KBM-7 (cell line): ENCODE data around the gene PRELID2.
A peak's percentile ranks its signal among the peaks of the same experiment; 100 is the strongest.
"Not testable (repeated sequence)": the region's sequence is repeated elsewhere in the genome, so short reads cannot be mapped to it uniquely, and the experiment has no call there.

Experiments
- DNase-seq: peaks from one replicate; pipeline ENCODE4 v3.0.0-alpha.2; 2015
- in situ Hi-C: fragments of 300-500 bp; cut with MboI; formaldehyde crosslinking; loops from 2 replicates; pipeline ENCODE4 v1.14.3; 2020; ENCODE audit warnings: low sequenced_read_pairs, low pct_unique_long_range_greater_than_20kb, mixed read lengths

PRELID2 gene

DNA sequence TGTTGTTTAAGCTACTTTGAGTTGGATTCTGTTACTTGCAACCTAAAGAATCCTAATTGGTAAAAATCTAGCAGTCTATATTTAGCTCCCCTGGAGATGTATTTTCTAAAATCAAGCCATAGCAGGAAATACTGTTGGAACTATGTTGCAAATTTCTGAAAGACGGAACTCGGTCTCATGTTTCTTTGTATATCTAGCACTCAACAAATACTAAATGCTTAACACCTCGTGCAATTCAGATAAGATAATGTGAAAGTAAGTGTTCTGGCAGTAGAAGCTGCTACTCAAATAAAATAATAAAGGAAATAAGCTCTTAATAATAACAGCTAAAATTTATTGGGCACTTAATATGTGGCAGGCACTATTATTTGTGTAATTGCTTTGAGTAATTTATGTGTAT, 10.9 kb upstream of the PRELID2 start:
- no peak for DNase-seq
- in situ Hi-C loops: no loop called here

DNA sequence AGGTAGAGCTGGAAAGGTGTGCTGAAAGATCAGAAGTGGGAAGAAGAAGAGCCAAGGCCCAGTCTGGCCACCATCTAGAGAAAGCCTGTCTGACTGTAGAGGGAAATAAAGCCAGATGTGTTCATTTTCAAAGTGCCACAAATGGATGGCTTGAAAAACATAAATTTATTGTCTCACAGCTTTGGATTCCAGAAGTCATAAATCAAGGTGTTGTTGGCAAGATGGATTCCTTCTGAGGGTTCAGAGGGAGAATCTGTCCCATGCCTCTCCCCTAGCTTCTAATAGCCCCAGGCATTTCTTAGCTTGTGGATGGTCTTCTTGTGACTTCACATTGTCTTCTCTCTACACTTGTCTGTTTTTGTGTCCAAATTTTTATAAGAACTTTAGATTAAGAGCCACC, 6.2 kb upstream of the PRELID2 start:
- no peak for DNase-seq
- in situ Hi-C loops: no loop called here

DNA sequence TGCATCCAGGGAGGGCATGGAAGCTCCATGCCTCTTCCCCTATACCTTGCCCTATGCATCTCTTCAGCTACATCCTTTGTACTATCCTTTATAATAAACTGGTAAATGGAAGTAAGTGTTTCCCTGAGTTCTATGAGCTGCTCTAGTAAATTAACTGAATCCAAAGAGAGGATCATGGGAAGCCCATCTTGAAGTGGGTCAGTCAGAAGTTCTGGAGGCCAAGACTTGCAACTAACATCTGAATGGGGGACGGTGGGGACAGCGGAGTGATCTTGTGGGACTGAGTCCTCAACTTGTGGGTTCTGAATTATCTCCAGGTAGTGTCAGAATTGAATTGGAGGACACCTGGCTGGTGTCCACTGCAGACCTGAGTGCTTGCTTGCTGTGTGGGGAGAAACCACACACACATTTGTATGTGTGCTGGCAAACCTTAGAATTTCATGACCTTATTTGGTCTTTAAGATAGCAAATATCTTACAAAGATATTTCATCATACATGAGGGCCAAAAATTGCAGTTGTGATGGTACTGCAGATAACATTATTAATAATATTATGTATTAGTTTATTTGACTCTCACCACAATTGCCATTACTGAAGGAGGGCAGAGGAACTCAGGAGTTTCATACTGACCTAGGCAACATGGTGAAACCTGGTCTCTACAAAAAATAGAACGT, 5.5 kb upstream of the PRELID2 start:
- in situ Hi-C loops: no loop called here

DNA sequence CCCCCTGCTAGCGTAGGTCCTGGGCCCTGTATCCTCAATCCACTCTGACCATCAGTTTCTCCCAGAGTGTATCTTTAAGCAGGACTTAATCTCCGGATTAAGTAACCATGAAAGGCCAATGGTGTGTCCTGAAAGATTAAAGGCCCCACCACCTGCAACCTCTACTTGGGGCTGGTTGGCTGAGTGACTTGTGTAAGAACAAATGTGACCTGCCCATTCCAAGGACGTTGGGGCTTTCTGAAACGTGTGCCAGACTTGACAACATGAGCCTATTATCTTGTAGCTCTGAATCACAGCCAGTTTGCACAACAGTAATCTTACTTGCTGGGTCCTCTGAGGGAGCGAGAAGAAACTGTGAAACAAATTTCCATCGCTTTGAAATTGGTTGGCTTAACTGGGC, 3.1 kb upstream of the PRELID2 start:
- in situ Hi-C loops: no loop called here

More for the DNA sequence above, 5.5 kb upstream of the PRELID2 start:
- DNase-seq: no peak

DNA sequence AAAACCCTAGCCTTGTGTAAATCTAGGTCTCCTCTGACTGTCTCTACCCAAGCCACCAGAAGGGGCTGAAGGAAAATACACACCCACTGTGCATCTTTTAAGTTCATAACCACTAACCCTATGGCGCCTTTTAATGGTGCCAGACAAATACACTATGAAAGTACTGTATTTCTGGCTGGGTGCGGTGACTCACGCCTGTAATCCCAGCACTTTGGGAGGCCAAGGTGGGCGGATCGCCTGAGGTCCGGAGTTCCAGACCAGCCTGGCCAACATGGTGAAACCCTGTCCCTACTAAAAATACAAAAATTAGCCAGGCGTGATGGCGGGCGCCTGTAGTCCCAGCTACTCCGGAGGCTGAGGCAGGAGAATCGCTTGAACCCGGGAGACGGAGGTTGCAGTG, 1.1 kb upstream of the PRELID2 start:
- DNase-seq, in situ Hi-C loops: not testable (repeated sequence)

More for the DNA sequence above, 3.1 kb upstream of the PRELID2 start:
- no peak for DNase-seq

DNA sequence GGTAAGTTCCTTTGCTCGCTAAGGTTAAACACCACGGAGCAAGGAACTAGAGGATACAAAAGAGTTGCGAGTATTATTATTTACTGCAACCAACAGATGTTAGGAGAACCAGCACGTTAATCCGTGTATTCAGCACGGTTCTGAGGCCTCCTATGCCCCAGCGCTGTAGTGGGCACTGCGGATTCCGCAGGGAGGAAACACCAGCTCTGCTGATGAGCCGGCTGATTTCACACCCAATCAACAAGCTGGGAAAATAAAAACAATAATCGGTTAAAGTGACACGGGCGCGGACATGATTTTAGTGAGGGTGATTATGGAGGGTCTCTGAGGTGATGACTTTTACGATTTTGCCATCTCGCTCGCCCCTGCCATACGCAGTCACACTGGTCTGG, 702 bp upstream of the PRELID2 start:
- in situ Hi-C loops: no loop called here
- no peak for DNase-seq

DNA sequence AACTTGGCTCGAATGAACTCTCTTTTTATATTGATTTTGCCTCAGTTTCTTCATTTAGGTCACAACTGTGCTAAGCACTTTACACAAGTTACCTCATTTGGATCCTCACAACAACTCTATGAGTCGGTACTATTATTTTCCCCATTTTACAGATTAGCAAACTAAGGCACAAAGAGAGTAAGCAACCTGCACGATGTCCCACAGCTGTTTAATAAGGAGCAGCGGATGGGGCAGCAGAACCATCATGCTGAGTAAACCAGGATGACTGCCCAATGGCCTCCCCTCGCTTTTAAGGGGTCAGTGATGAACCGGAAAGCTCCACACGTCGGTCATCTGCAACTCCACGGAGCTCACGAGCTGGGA, 607 bp downstream of the PRELID2 start:
- in situ Hi-C loops: no loop called here

DNA sequence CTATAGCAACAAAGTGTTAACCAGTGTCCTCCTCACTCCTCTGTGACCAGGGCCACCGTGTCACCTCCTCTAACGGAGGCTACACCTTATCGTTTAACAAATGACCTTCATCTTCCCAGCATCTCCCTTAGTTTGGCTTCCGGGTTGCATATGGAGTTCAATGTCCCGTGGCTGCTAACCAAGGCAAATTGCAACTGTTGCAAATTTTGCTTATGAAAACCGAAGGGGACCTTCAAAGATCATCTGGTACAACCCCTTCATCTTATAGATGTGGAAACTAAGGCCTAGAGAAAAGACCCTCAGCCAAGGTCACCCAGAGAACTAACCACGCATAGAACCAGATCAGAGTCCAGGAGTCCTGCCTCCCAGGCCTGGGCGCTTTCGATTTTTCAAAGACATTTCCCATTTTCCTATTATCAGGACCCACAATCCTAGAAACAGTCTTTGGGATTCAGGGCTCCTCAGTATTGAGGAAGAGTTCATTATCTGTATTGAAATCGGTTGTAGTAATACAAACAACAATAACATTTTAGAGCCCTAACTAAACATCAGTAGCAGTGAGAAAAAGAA, 1.4 kb downstream of the PRELID2 start:
- no peak for DNase-seq
- in situ Hi-C loops: no loop called here

More for the DNA sequence above, 607 bp downstream of the PRELID2 start:
- DNase-seq: no peak

DNA sequence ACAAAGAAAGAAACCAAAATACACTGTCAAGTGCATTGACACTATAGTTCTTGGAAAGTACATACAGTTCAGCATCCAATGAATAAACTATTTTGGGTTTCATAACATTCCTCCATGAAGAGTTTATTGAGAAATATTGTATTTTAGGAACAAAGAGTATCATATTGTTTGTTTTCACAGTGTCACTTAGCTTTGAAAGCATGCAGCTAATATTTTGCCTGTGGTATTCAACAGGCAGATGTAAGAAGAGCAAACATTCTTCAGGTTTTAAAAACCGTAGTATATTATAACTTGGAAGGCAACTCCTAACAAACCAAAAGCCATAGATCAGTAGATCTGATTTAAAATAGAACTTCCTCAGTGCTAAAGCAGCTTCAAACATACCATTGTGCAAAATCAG, 4.5 kb downstream of the PRELID2 start:
- peak; percentile 43 for DNase-seq
- in situ Hi-C loops: no loop called here

DNA sequence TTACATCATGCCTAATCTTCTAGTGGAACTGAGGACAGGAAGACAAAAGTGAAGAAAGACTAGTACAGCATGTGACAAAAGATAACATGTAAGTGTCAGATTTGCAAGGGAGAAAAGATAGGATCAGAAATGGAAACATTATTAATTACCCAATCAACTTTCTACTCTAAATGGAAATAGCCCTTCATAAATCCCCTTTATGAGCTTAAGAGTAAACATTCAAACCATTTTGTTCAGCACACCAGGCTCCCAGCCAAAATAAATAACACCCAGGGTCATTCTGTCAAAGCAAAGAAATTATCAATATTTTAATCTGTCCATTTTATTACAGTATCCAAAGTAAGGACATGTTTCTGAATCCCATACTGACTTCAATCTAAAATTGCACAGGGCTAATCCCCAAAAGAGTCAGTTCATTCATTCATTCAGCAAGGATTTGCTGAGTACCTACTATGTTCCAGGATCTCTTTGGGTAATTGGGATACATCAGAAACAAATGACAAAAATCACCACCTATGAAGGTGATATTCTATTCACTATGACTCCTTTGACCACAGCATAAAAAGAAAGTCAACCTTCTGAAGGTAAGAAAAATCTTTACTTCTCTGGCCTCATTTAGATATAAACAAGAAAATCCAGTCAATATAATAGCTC, 5.3 kb downstream of the PRELID2 start:
- no peak for DNase-seq
- in situ Hi-C loops: no loop called here

DNA sequence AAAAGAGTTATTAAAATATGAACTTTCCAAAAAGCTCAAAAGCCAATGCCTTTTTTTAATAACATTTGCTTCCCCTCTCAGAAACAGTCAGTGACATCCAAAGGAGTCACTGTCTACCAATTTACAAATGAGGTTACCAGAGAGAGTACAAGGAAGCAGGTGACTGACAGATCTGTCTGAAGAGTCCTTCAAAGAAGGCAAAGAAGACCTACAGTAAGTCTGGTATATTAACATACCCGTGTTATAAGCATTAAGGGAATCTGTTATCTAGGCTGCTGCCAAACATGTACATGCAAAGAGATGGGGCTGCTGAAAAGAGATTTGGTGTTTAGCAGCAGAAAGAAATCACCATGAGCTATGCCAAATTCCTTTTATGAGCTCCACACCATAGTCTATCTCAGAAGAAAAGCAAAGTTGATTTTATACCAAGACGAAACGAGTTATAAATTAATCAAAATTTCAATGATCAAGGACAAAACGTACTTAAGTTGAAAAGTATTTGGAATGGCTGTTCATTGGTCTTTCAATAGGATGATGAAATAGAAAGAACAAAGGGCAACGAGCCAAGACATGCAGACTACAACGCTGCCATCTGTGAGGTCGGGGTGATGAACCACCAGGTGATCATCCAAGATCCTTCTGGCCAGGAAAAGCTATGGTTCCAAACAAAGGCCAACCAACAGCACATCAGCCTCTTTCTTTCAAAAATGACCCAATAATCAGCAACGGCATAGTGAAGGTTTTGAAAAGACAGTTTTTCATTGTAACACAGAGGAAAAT, 8.1 kb downstream of the PRELID2 start:
- no peak for DNase-seq
- in situ Hi-C loops: no loop called here

DNA sequence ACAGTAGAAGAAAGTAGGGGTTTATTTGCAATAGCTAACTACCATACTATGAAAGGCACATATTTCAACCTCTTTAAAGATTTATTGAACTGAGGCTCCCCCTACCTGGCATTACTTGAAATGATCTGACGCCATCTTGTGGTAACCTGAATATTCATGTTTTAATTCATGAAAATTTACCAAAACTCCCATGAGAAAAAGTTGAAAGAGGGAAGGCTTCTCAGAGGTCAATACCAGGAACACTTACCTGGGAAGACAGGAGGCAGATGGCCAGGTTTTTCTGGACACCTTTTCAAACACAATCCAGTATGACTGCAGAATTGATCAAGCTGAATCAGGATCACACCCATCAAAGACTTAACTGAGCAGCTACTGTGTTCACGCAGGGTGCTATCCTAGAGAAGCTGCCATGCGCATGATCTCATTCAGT, 9.4 kb downstream of the PRELID2 start:
- peak; percentile 70 for DNase-seq
- in situ Hi-C loops: no loop called here

DNA sequence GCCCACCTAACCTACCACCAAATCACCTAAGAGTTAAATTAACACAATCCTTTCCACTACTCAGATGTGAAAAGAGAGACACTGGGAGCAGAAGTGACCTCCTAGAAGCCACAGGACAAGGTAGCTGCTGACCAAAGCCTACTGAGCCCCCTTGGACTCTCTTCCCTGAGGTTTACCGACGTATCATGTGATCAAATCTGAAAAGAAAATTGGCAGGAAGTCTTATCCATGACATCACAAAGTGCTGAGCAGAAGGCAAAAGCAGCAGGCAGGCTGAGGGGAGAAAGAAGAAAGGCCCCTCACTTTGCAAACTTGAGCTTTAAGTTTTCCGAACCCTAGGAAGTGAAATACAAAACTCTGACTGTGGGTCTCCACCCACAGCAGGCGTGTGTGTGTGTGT, 11.1 kb downstream of the PRELID2 start:
- DNase-seq: no peak

DNA sequence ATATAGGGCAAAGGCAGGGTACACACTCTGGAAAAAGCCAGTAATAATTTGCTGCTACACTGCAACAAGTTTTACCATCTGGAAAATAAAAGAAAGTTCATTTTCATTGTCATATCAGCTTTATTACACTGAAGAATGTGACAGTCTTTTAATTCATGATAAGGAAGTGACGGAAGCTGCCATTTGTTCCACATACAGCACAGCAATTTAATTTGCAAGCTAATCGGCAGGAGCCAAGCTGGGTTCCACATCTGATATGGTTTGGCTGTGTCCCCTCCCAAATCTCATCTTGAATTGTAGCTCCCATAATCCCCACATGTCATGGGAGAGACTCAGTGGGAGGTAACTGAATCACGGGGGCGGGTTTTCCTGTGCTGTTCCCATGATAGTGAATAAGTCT, 16.5 kb downstream of the PRELID2 start:
- in situ Hi-C loops: no loop called here
- DNase-seq: no peak

More for the DNA sequence above, 11.1 kb downstream of the PRELID2 start:
- in situ Hi-C loops: no loop called here

DNA sequence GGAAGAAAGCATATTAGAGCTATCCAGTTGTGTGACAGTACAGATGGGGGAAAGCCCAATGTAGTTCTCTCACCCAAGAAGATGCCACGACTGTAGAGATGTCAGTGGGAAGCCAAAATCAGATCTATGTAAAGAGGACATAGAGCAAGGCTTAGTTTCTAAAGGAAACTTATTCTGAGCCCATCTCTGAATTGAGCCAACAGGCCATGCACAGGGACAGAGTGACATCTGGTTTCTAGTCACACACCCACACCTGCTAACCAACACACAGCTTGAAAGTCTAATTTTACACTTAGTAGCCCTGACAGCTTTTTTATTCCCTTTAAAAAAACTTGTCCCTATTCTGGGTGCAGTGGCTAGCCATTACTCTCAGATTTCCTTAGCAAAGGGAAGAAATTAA, 22.3 kb downstream of the PRELID2 start:
- DNase-seq: no peak
- in situ Hi-C loops: no loop called here

DNA sequence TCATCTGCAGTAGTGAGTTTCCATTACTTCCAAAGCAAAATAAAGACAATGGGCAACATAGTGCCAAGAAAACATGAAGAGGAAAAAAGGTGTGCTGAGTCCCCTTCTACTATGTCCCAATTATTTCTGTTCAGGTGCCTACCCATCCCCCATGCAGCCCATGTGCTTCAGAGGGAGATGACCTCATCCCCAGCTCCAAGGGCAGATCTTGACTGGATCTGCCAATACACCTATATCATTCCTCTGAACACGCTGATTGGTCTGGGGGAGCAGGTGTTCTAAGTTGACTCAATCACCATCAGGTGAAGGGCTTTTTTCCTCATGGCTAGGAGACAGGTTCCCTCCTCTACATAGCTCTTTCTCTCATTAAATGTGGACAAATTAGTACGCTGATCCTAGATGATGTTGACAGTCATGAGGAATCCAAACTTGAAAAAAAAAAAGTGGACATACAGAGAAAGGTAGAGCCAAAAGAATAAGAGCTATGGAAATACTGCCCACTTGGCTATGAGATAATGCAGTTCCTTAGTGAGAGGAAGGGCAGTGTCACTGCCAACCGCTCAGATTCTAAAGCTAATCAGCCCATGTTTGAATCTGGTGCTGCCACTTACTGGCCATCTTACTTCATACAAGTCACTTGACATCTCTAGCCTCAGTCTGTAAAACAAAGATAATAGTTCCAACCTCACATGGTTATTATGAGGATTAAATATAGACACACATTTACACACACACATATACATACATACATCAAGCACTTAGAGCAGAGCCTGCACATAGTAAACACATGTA, 23.1 kb downstream of the PRELID2 start:
- DNase-seq: no peak

DNA sequence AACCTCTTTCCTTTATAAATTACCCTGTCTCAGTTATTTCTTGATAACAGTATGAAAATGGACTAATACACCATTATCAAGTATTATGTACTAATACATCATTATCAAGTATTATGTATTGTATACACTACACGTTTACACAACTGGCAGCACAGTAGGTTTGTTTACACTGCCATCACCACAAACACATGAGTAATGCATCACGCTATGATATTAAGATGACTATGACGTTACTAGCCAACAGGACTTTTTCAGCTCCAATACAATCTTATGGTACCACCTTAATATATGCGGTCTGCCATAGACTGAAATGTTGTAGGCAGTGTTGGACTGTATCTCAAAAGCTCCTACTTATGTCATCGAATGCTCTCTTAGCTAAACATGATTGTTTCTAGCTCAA, 28.2 kb downstream of the PRELID2 start:
- no peak for DNase-seq
- in situ Hi-C loops: no loop called here

More for the DNA sequence above, 23.1 kb downstream of the PRELID2 start:
- in situ Hi-C loops: no loop called here

DNA sequence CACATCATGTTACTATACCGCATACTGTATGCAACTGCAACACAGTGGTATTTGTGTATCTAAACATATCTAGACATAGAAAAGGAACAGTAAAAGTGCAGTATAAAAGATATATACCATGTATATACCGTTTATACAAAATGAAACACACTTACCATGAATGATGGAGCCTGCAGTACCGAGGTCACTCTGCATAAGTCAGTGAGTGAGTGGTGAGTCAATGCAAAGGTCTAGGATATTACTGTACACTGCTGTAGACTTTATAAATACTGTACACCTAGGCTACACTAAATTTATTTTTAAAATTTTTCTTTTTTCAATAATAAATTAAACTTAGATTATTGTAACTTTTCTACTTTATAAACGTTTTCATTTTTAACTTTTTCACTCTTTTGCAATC, 29.3 kb downstream of the PRELID2 start:
- no peak for DNase-seq
- in situ Hi-C loops: no loop called here

DNA sequence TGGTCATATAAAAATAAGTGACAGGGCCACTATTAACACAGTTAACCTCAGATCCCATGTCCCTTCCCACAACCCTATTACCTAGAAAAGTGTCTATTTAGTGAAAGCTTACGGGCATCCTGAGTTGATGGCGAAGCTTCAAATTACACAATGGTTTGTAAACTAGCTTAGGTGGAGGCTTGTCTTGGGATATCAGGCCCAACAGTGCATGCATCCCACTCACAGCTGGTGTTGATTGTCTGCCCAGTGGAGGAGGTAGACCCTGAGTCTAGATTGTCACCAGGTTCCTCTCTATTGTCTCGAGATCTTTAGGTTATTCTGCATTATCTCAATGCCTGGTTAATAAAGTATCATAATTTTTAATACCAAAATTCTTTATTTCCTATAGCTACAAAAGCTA, 30.4 kb downstream of the PRELID2 start:
- in situ Hi-C loops: no loop called here
- no peak for DNase-seq
